Sciatic nerve (tissue), 2 donors: ENCODE results near the gene TMEM151B. TPM values are rescaled to one million over a fixed set of nuclear protein-coding genes. Genes with fewer than 3 reads are reported as not detected.
"Not testable (repeated sequence)": the region's sequence is repeated elsewhere in the genome, so short reads cannot be mapped to it uniquely, and the experiment has no call there.

Experiments used
- ATAC-seq: fragments of 200-7000 bp; cut with Tn5 transposase; one replicate; pipeline ENCODE4 v1.9.1; 2020; ENCODE audit warnings: mild to moderate bottlenecking, moderate library complexity
- DNase-seq: peaks from one replicate; pipeline ENCODE4 v3.0.0-alpha.2; 2020; ENCODE audit warnings: low spot score
- intact Hi-C: fragments of 100-400 bp; cut with DNase I; formaldehyde crosslinking; loops from one replicate; pipeline ENCODE4 v1.14.2; 2022
- total RNA-seq: library from RNA; stranded (reverse); fragmentation: NEBNext Ultra II Directional; extraction: Animal tissue kit (Norgen Biotek cat#: 25700); gene quantifications from one replicate; pipeline ENCODE4 v1.2.1, GENCODE V29; 2021
- donor health status: DM: no; HTN: no; CAD: no.
- donor health status: DM: no; HTN: no; CAD: no.

Gene TMEM151B
- total RNA-seq, 1 donor from 2014 or later: not detected

DNA sequence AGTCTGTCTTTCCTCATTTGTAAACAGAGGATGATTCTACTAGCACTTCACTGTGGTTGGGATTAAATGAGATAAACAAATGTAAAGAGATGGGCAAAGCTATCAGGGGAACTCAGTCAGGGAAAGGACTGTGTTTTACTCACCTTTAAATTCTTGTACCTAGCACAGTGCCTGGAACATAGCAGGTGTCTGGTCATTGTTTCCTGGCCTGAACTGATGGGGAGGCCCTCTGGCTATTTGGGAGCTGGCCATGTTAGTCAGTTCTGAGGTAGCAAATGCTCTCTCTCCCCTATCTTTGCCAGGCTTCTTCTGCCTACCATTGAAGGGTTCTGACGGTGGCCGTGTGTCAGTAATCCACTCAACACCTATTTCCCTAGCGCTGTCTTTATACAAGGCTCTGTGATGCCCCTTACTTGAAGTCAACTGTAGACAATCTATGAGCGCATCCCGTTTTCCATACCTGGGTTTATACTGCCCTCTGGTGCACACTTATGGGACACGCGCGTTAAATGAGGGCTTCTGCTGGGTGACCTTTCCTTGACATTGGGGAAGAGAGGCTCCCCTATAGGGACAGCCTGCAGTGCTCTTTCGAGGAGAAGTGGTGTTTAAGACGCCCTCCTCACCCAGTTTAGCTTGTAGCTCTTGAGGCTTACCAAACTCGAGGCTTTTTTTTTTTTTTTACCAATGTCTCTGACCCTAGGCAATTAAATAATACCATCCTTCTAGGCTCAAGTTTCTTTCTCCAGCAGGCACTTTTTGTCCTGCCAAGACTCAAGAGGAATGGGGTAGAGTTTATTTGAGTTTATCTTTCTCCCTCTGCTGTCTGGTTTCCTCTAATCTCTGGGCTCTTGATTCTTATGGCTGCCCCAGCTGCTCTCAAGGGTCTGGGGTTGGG, 68.2 kb downstream of the TMEM151B start:
- intact Hi-C loops: no loop called here
- DNase-seq: peak; percentile 76
- peak; percentile 79 for ATAC-seq

DNA sequence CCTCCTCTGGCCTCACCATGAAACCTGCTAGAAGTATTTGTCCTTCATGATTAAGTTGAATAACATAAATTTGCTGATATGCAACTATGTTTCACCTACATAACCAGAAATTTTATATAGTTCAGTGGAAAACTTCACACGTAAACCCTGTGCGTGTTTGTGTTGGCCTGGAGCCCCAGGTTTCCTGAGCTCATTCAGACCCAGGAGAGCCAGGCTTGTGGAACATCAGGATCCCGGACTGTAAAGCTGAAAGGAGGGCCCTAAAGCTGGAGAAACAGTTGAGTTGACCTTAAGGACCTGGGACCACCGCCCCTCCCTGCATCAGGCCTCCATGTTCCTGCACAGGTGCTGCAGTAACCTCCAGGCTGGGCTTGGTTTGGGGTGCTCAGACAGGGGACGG, 69.1 kb downstream of the TMEM151B start:
- peak; percentile 84 for ATAC-seq
- intact Hi-C loops: no loop called here
- peak; percentile 70 for DNase-seq

DNA sequence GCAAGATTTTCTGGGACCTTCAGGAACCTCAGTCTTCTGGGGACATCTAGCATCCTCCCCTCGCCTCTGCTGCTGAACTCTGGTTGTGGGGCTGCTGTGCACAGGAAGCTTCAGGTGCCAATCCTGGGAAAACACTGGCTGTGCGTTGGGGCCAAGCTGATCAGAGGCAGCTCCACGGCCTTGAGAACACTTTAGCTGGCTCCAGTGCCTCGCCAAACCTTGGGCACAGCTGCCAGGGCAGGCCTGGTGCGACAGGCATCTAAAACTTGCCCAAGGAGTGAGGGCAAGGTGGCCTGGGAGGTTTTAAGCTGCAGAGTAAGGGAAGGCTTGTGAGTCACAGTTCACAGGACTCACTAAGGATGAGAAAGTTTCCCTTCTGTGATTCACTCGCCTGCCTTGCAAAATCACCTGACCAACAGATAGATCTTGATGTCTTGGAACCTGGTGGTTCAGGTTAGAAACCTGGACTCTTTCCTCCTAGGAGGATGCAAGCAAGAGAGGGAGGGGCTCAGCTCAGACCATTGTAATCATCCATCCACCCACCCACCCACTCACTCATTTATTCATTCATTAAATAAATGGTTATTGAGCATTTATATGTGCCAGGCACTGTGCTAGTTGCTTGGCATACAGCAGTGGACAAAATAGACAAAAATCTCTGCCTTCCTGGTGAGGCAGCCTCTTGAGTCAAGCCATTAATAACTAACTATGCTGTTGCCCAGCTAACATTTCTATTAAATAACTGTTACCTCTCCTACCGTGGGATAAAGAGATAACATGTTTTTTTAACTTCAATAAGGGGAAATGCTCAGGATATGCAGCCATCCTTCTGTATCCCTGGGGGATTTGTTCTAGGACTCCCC, 69.7 kb downstream of the TMEM151B start:
- ATAC-seq (no peak), DNase-seq (no peak)
- intact Hi-C loops: no loop called here

DNA sequence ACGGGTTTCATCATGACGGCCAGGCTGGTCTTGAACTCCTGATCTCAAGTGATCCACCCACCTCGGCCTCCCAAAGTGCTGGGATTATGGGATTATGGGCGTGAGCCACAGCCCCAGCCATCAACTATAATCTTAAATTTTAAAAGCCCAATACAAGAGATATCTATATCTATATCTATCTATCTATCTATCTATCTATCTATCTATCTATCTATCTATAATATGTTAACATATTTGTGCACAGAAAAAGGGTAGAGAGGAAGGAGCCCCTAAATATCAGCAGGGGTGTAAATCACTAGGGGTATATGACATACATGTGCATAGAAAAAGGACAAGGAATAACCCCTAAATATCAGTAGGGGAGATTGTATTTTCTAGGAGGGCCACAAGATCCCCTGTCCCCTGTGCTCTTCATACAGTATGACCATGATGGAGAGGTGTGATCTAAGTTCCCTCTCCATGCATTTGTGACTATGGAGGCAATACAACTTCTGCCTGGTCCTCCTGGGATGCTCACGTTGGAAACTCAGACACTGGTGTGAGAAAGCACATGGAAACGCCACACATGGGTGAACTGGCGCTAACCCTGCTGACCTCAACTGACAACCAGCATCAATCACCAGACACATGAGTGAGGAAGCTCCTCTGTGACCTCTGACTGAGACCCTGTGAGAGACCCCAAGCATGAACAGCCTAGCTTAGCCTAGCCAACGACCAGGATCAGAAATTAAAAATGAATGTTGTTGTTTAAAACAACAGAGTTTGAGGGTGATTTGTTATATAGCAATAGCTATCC, 71.0 kb downstream of the TMEM151B start:
- intact Hi-C loops: loop anchor here (1.0 kb wide), 1 partner anchor 168 kb away; no protein-coding TSS in a partner anchor
- ATAC-seq: no peak

DNA sequence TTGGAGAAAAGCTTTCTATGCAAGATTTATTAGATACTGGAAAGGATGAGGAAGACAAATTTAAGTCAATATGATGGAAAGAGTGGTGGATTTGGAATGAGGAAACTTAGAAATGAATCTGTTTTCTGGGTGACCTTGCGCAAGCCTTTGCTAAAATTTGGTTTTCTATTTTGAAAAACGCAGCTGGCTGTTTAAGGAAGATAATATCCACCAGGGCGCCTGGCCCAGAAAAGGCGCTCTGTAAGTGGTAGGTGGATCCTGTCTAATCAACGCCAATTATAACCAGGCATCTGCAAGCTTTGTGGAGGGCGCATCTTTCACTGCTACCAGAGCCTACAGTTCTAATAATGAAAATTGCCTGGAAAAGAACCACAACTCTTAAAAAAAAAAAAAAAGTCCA, 71.8 kb downstream of the TMEM151B start:
- ATAC-seq (peak; percentile 21), DNase-seq (no peak)
- intact Hi-C loops: no loop called here

More for the DNA sequence above, 71.0 kb downstream of the TMEM151B start:
- DNase-seq: no peak

DNA sequence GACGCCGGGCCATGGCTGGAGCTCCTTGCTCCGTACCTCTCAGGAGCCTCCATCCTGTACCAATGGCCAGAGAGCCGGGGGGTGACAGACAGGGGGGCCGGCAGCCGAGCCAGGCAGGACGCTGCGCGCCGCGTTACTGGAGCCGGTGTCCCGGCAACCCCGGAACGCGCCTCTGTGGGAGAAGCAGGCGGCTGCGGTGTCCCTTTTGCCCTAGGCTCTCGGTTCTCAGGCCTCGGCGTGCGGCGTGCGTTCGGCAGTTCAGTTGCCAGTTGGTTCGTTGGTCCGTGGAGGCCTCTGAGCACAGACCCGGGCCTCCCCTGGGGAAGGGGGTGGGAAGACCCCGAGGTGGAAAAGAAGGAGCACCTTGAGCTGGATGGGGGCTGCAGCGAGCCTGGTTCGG, 72.2 kb downstream of the TMEM151B start, which contains the start of gene SPATS1:
Gene SPATS1, plus strand, starts transcription at position 162 of the 400 bp plus-strand sequence. CDS start 446 bp downstream, outside the sequence.
- intact Hi-C loops: no loop called here
- peak; percentile 48 for ATAC-seq
- peak; percentile 64 for DNase-seq

DNA sequence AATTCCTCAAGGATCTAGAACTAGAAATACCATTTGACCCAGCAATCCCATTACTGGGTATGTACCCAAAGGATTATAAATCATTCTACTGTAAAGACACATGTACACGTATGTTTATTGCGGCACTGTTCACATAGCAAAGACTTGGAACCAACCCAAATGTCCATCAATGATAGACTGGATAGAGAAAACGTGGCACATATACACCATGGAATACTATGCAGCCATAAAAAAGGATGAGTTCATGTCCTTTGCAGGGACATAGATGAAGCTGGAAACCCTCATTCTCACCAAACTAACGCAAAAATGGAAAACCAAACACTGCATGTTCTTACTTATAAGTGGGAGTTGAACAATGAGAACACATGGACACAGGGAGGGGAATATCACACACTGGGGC, 76.6 kb downstream of the TMEM151B start:
- DNase-seq, intact Hi-C loops, ATAC-seq: not testable (repeated sequence)

DNA sequence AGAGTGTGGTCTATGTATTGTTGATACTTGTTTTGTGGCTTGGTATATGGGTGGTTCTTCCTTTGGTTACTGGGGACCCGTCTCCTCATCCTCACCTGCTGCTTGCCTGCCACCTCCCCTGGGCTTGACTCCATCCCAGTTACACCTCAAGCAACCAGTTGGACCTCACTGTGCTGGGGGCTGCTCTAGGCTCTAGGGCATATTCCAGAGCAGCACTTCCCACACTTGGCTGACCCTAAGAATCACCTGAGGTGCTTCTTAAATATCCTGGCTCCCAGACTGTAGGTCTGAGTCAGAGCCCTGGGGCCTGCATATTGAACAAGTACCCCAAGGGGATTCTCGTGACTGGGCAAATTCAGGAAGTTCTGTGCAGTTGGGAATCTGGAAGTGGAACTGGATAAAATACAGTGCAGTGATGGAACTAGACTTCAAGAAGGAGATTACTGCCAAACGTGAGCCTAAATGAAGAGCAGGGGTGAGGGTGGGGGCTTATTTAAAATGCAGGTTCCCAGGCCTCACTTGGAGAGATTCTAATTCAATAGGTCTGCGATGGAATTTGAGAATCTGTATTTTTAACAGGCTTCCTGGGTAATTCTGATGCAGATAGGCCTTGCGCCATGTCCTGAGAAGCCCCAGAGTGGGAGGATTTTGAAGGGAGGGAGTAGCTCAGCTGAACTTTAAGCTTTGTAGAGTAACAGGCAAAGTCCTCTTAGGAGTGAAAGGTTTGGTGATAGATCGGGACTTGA, 79.8 kb downstream of the TMEM151B start:
- ATAC-seq (no peak), DNase-seq (no peak)
- intact Hi-C loops: no loop called here

DNA sequence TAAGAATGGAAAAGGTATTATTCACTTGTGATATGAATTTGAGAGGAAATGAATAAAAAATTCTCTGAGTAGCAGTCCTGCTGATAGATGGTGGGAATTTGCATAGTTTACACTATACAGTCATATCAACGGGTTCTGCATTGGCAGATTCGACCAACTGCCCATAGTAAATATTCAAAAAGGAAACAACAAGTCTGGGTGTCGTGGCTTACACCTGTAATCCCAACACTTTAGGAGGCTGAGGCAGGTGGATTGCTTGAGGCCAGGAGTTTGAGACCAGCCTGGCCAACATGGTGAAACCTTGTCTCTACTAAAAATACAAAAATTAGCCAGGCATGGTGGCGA, 80.4 kb downstream of the TMEM151B start:
- DNase-seq, intact Hi-C loops, ATAC-seq: not testable (repeated sequence)

DNA sequence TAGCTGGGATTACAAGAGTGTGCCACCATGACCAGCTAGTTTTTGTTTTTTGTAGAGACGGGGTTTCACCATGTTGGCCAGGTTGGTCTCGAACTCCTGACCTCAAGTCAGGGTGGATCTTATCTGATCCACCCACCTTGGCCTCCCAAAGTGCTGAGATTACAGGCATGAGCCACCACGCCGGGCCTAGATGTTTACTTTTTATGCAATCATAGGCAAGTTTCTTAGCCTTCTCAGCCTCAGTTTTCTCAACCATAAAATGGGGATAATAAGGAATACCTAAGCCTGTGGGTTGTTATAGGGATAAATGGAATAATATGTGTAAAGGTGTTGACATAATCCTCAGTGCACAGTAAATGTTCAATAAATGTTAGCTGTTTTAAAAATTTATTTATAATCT, 82.0 kb downstream of the TMEM151B start:
- DNase-seq: no peak
- ATAC-seq: no peak
- intact Hi-C loops: no loop called here

DNA sequence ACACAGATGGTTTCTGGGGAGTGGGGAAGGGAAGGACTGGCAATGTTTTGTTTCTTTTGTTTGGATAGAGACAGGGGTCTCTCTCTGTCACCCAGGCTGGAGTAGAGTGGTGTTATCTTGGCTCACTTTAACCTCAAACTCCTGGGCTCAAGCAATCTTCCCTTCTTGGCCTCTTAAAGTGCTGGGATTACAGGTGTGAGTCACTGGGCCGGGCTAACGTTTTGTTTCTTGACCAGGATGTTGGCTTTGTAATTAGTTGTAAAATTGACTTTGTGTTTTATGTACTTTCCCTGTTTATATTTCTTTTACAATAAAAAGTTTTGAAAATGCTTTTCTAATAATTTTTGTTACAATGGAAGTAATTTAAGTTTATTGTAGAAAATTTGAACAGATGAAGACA, 83.1 kb downstream of the TMEM151B start:
- intact Hi-C loops: no loop called here
- ATAC-seq: no peak
- no peak for DNase-seq

DNA sequence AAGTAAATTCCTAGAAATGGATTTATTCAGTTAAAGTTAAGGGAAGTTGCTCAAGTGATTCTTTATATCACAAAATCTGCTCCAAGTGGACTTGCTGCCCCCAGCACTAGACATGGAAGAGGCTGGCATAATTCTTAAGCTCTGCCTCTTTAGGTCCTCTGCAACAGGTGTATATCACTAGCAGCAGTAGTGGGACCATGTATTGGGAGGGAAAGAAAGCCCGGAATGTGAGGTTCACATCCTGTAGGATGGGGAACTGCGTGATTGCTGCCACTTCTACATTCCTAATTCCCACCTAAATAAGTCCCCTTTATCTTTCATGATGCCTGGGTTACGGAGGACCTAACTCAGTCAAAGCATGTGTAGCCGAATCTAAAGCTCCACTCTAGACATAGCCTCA, 85.4 kb downstream of the TMEM151B start:
- no peak for ATAC-seq
- no peak for DNase-seq
- intact Hi-C loops: no loop called here

DNA sequence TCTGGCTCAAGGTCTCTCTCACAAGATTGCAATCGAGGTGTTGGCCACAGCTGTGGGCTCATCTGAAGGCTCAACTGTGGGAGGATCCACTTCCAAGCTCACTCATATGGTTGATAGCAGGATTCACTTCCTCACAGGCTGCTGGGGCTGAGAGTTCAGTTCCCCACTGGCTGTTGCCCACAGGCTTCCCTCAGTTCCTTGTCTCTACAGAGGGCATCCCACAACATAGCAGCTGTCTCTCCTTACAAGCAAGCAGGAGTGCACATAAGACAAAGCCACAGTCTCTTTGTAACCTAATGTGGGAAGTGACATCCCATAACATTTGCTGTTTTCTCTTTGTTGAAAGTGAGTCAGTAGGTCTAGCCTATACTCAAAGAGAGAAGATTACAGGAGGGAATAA, 86.2 kb downstream of the TMEM151B start:
- intact Hi-C loops: no loop called here
- DNase-seq (no peak), ATAC-seq (no peak)

Other genes with a start within 250 kb of the TMEM151B start
- 21.8 TPM for gene MRPL14, start 143.0 kb upstream of the TMEM151B start, total RNA-seq
- gene TMEM63B, start 142.9 kb upstream of the TMEM151B start, total RNA-seq: 38.0 TPM
- 6.9 TPM for gene CAPN11, start 111.6 kb upstream of the TMEM151B start, total RNA-seq
- 2.1 TPM for gene MYMX, start 53.5 kb upstream of the TMEM151B start, total RNA-seq
- 71.7 TPM for gene SLC29A1, start 46.9 kb upstream of the TMEM151B start, total RNA-seq
- gene HSP90AB1, start 23.3 kb upstream of the TMEM151B start, total RNA-seq: 470 TPM
- gene SLC35B2, start 12.9 kb upstream of the TMEM151B start, total RNA-seq: 26.8 TPM
- 9.1 TPM for gene NFKBIE, start 4.9 kb upstream of the TMEM151B start, total RNA-seq
- 13.3 TPM for gene AARS2, start 42.9 kb downstream of the TMEM151B start, total RNA-seq
- not detected for gene SPATS1, start 72.2 kb downstream of the TMEM151B start, total RNA-seq
- 20.3 TPM for gene CDC5L, start 117.3 kb downstream of the TMEM151B start, total RNA-seq